ENCODE results near the gene VPS8. TPM values are rescaled to one million over a fixed set of nuclear protein-coding genes. Genes with fewer than 3 reads are reported as not detected.

VPS8 gene
- total RNA-seq, 1 experiment from 2014 or later = 72.3 TPM

DNA sequence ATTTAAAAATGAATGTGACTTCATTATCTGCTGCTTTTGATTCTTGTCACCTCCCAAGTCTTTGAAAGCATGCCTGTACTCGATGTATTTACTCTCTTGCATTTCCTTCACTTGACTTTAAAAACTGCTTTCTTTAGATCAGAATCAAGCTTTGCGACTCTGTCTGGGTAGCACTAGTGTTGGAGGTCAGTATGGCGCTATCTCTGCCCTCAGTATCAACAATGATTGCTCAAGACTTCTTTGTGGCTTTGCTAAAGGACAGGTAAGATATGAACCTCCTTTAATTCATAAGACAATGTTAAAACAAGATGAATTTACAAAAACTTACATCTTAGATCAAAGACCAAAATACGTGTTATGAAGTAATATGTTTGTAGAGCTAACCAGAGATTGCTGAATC is 37.0 kb downstream of the VPS8 start:
- BruUV-seq (replicated peaks) = no TSS peak
- Histone ChIP-seq H3K4me3 (ENCODE audit: low read depth in 2 of 2, low read length in 2 of 2) (no peak overlapping the region), H3K9me3 (ENCODE audit: control insufficient read depth, insufficient read depth, low read depth, low read length) (no peaks in the 10 kb centered on the region), H3K4me1 (ENCODE audit: control insufficient read depth, insufficient read depth, low read length) (0 out of 2 replicates have a peak, but pooled peaks cover under 1% of the 10 kb centered on the region), H3K27ac (ENCODE audit: low read length) (no peak overlapping the region), H3K36me3 (ENCODE audit: control insufficient read depth, insufficient read depth, low read length) (peaks cover 8% of the 10 kb centered on the region; the same call in 1 of the 2 replicates), H3K27me3 (ENCODE audit: control insufficient read depth, insufficient read depth, low read length) (no peaks in the 10 kb centered on the region)
- ChIA-PET POLR2A (no interaction called here), CTCF (no interaction called here)
- intact Hi-C loops (cut with micrococcal nuclease; ENCODE audit: unreplicated experiment) = no loop called here
- in situ Hi-C loops (cut with HindIII; ENCODE audit: low pct_unique_long_range_greater_than_20kb, low sequenced_read_pairs) = no loop called here
- TF ChIP-seq TCF7L2 (IDR thresholded peaks at IDR 0.05; ENCODE audit: low read depth, low read length) (no peak), POLR2AphosphoS5 (IDR thresholded peaks at IDR 0.05; ENCODE audit: low read depth, low read length) (no peak), SIN3A (IDR thresholded peaks at IDR 0.05; ENCODE audit: borderline replicate concordance, insufficient read depth, low read depth, low read length) (no peak)
- TF ChIP-seq, protein P1, sequence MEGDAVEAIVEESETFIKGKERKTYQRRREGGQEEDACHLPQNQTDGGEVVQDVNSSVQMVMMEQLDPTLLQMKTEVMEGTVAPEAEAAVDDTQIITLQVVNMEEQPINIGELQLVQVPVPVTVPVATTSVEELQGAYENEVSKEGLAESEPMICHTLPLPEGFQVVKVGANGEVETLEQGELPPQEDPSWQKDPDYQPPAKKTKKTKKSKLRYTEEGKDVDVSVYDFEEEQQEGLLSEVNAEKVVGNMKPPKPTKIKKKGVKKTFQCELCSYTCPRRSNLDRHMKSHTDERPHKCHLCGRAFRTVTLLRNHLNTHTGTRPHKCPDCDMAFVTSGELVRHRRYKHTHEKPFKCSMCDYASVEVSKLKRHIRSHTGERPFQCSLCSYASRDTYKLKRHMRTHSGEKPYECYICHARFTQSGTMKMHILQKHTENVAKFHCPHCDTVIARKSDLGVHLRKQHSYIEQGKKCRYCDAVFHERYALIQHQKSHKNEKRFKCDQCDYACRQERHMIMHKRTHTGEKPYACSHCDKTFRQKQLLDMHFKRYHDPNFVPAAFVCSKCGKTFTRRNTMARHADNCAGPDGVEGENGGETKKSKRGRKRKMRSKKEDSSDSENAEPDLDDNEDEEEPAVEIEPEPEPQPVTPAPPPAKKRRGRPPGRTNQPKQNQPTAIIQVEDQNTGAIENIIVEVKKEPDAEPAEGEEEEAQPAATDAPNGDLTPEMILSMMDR (IDR thresholded peaks at IDR 0.05) = no peak
- TF ChIP-seq, protein P2, sequence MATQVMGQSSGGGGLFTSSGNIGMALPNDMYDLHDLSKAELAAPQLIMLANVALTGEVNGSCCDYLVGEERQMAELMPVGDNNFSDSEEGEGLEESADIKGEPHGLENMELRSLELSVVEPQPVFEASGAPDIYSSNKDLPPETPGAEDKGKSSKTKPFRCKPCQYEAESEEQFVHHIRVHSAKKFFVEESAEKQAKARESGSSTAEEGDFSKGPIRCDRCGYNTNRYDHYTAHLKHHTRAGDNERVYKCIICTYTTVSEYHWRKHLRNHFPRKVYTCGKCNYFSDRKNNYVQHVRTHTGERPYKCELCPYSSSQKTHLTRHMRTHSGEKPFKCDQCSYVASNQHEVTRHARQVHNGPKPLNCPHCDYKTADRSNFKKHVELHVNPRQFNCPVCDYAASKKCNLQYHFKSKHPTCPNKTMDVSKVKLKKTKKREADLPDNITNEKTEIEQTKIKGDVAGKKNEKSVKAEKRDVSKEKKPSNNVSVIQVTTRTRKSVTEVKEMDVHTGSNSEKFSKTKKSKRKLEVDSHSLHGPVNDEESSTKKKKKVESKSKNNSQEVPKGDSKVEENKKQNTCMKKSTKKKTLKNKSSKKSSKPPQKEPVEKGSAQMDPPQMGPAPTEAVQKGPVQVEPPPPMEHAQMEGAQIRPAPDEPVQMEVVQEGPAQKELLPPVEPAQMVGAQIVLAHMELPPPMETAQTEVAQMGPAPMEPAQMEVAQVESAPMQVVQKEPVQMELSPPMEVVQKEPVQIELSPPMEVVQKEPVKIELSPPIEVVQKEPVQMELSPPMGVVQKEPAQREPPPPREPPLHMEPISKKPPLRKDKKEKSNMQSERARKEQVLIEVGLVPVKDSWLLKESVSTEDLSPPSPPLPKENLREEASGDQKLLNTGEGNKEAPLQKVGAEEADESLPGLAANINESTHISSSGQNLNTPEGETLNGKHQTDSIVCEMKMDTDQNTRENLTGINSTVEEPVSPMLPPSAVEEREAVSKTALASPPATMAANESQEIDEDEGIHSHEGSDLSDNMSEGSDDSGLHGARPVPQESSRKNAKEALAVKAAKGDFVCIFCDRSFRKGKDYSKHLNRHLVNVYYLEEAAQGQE (IDR thresholded peaks at IDR 0.05; ENCODE audit: insufficient read depth in 1 of 2, low read depth in 2 of 2, low read length in 1 of 2) = no peak
- DNase-seq (ENCODE audit: low read depth, low spot score) = no peak
- no peak for ATAC-seq

DNA sequence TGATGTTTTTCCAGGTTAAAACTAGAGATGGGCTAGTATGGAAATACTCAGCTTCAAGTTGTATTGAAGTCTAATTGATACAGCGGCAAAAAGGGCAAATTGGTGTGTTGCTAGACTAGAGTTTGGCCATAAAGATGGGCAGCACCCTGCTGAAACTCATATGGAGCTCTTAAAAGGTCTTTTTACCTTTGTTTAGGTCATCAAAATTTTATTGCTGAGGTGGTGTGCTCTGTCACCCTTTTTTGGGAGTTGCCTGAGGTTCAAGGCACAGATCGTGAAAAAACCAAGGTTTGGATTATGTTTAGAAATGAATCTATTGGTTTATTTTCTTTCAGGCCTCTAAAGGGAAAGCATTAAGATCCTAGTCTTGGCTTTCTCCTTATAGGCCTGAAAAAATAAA is 38.2 kb downstream of the VPS8 start:
- peaks cover 9% of the 10 kb centered on the region for H3K36me3 ChIP-seq (ENCODE audit: control insufficient read depth, insufficient read depth, low read length)
- H3K9me3 ChIP-seq (ENCODE audit: control insufficient read depth, insufficient read depth, low read depth, low read length) = no peaks in the 10 kb centered on the region
- in situ Hi-C loops (cut with HindIII; ENCODE audit: low pct_unique_long_range_greater_than_20kb, low sequenced_read_pairs) (no loop called here), intact Hi-C loops (cut with micrococcal nuclease; ENCODE audit: unreplicated experiment) (no loop called here)
- H3K4me1 ChIP-seq (ENCODE audit: control insufficient read depth, insufficient read depth, low read length) = no peaks in the 10 kb centered on the region
- no peak for TF ChIP-seq SIN3A (IDR thresholded peaks at IDR 0.05; ENCODE audit: borderline replicate concordance, insufficient read depth, low read depth, low read length)
- TF ChIP-seq POLR2AphosphoS5 (IDR thresholded peaks at IDR 0.05; ENCODE audit: low read depth, low read length) = no peak
- TF ChIP-seq, protein P2 (IDR thresholded peaks at IDR 0.05; ENCODE audit: insufficient read depth in 1 of 2, low read depth in 2 of 2, low read length in 1 of 2) = no peak
- no peak for TF ChIP-seq TCF7L2 (IDR thresholded peaks at IDR 0.05; ENCODE audit: low read depth, low read length)
- TF ChIP-seq, protein P1 (IDR thresholded peaks at IDR 0.05) = no peak
- no TSS peak for BruUV-seq (replicated peaks)
- no peak overlapping the region for H3K4me3 ChIP-seq (ENCODE audit: low read depth in 2 of 2, low read length in 2 of 2)
- H3K27ac ChIP-seq (ENCODE audit: low read length) = no peak overlapping the region
- CTCF ChIA-PET = no interaction called here
- no peaks in the 10 kb centered on the region for H3K27me3 ChIP-seq (ENCODE audit: control insufficient read depth, insufficient read depth, low read length)
- POLR2A ChIA-PET = no interaction called here
- DNase-seq (ENCODE audit: low read depth, low spot score) (no peak), ATAC-seq (no peak)

Data from Panc1 (cell line).